IMR-90 (cell line): ENCODE results near the gene PCDH1. TPM values are rescaled to one million over a fixed set of nuclear protein-coding genes. Genes with fewer than 3 reads are reported as not detected.

Experiments used
- ATAC-seq: fragments of 200-7000 bp; cut with Tn5 transposase; 2 replicates; pipeline ENCODE4 v1.9.1; 2020; ENCODE audit warnings: low read depth, mild to moderate bottlenecking, moderate library complexity
- BruUV-seq: library from RNA; stranded (reverse); fragments of 400-500 nt; replicated peaks from 2 replicates; lab custom pipeline; 2021; lab: Mats Ljungman, UMichigan
- CTCF ChIA-PET: fragments of 300-600 bp; formaldehyde crosslinking; extraction: SDS; loops from one replicate; lab custom pipeline; 2021; ENCODE audit warnings: antibody characterized with exemption; lab: Yijun Ruan, JAX
- POLR2A ChIA-PET: fragments of 300-600 bp; sonication (Branson Sonifier 250); formaldehyde crosslinking; loops from one replicate; lab custom pipeline; 2022; ENCODE audit warnings: antibody characterized with exemption; ENCODE audit not compliant: unreplicated experiment; lab: Charles Lee
- DNase-seq: peaks from one replicate; pipeline ENCODE4 v3.0.0; 2013
- H2AFZ ChIP-seq: replicated peaks from 2 replicates; pipeline ENCODE3; 2013; ENCODE audit warnings: low read length, mild to moderate bottlenecking; ENCODE audit not compliant: poor library complexity
- H2AK5ac ChIP-seq: 2 replicates; pipeline ENCODE4 v1.6.1; 2013; ENCODE audit warnings: low read depth, low read length, inconsistent platforms
- H2AK9ac ChIP-seq: replicated peaks from 2 replicates; pipeline ENCODE3; 2013; ENCODE audit warnings: mild to moderate bottlenecking, low read depth, low read length, moderate library complexity; ENCODE audit not compliant: poor library complexity
- H2BK120ac ChIP-seq: 2 replicates; pipeline ENCODE4 v1.6.1; 2013; ENCODE audit warnings: low read depth, low read length, inconsistent platforms
- H2BK15ac ChIP-seq: 3 replicates; pipeline ENCODE4 v1.6.1; 2013; ENCODE audit warnings: low read depth, low read length, inconsistent platforms
- H2BK20ac ChIP-seq: 2 replicates; pipeline ENCODE4 v1.6.1; 2013; ENCODE audit warnings: low read depth, mild to moderate bottlenecking, inconsistent platforms, low read length, moderate library complexity
- H2BK5ac ChIP-seq: 2 replicates; pipeline ENCODE4 v1.6.1; 2013; ENCODE audit warnings: mild to moderate bottlenecking, low read depth, low read length, inconsistent platforms; ENCODE audit not compliant: poor library complexity, severe bottlenecking
- H3K14ac ChIP-seq: replicated peaks from 2 replicates; pipeline ENCODE4 v1.6.1; 2013; ENCODE audit warnings: low read depth, low read length, inconsistent platforms
- H3K18ac ChIP-seq: 2 replicates; pipeline ENCODE4 v1.6.1; 2013; ENCODE audit warnings: low read depth, low read length, control low read depth
- H3K23ac ChIP-seq: 2 replicates; pipeline ENCODE4 v1.6.1; 2013; ENCODE audit warnings: low read depth, low read length, inconsistent platforms
- H3K27ac ChIP-seq: 2 replicates; pipeline ENCODE4 v1.5.1; 2013; ENCODE audit warnings: mild to moderate bottlenecking, control low read depth, low read length; ENCODE audit not compliant: insufficient read depth
- H3K27me3 ChIP-seq: 2 replicates; pipeline ENCODE4 v1.6.1; 2013; ENCODE audit warnings: low read length; ENCODE audit not compliant: control insufficient read depth, insufficient read depth
- H3K36me3 ChIP-seq: 2 replicates; pipeline ENCODE4 v1.6.1; 2013; ENCODE audit warnings: low read length, mixed read lengths; ENCODE audit not compliant: control insufficient read depth, insufficient read depth
- H3K4ac ChIP-seq: 2 replicates; pipeline ENCODE4 v1.6.1; 2013; ENCODE audit warnings: low read depth, low read length, inconsistent platforms
- H3K4me1 ChIP-seq: 2 replicates; pipeline ENCODE4 v1.6.1; 2013; ENCODE audit warnings: low read length, mixed read lengths; ENCODE audit not compliant: control insufficient read depth, insufficient read depth
- H3K4me2 ChIP-seq: 2 replicates; pipeline ENCODE4 v1.6.1; 2013; ENCODE audit warnings: low read depth, mild to moderate bottlenecking, control low read depth, low read length, moderate library complexity
- H3K4me3 ChIP-seq: 2 replicates; pipeline ENCODE4 v1.5.1; 2013; ENCODE audit warnings: low read depth, mild to moderate bottlenecking, control low read depth, low read length, moderate library complexity; ENCODE audit not compliant: insufficient read depth
- H3K56ac ChIP-seq: 2 replicates; pipeline ENCODE4 v1.6.1; 2013; ENCODE audit warnings: low read length, inconsistent platforms; ENCODE audit not compliant: insufficient read depth; ENCODE audit errors: extremely low read depth
- H3K79me1 ChIP-seq, 2 experiments: 2 replicates each; pipeline ENCODE4 v1.6.1; 2013; ENCODE audit warnings: low read length in 2 of 2, inconsistent platforms in 1 of 2, low read depth in 1 of 2
- H3K9ac ChIP-seq: 2 replicates; pipeline ENCODE4 v1.6.1; 2013; ENCODE audit warnings: low read depth, low read length, control low read depth
- H3K9me1 ChIP-seq: 2 replicates; pipeline ENCODE4 v1.6.1; 2013; ENCODE audit warnings: low read length, inconsistent platforms; ENCODE audit not compliant: insufficient read depth
- H3K9me3 ChIP-seq: 2 replicates; pipeline ENCODE4 v1.6.1; 2013; ENCODE audit warnings: low read length; ENCODE audit not compliant: control insufficient read depth, insufficient read depth
- H4K20me1 ChIP-seq: 2 replicates; pipeline ENCODE4 v1.6.1; 2013; ENCODE audit warnings: low read length, inconsistent platforms; ENCODE audit not compliant: insufficient read depth
- H4K5ac ChIP-seq: 2 replicates; pipeline ENCODE4 v1.6.1; 2013; ENCODE audit warnings: mild to moderate bottlenecking, low read depth, low read length, control low read depth
- H4K8ac ChIP-seq, 2 experiments: 2 replicates each; pipeline ENCODE4 v1.6.1; 2013; ENCODE audit warnings: low read depth in 2 of 2, low read length in 2 of 2, control low read depth in 1 of 2, inconsistent platforms in 1 of 2
- H4K91ac ChIP-seq: 2 replicates; pipeline ENCODE4 v1.6.1; 2013; ENCODE audit warnings: low read depth, low read length, inconsistent platforms; ENCODE audit not compliant: insufficient read depth
- BHLHE40 ChIP-seq: fragments of 150-350 bp; IDR thresholded peaks from 2 replicates; pipeline ENCODE4 v1.6.1; 2016; ENCODE audit warnings: mild to moderate bottlenecking, low read depth, low read length
- CEBPB ChIP-seq: IDR thresholded peaks from 2 replicates; pipeline ENCODE4 v1.6.1; 2012; ENCODE audit warnings: low read depth, low read length, improper control_type of control experiment
- CHD1 ChIP-seq: IDR thresholded peaks from 2 replicates; pipeline ENCODE4 v1.6.1; 2012; ENCODE audit warnings: low read depth, low read length, improper control_type of control experiment
- CTCF ChIP-seq: conservative IDR thresholded peaks from 2 replicates; pipeline ENCODE4 v1.5.1; 2012; ENCODE audit warnings: mild to moderate bottlenecking, low read depth, low read length, improper control_type of control experiment
- ELK1 ChIP-seq: fragments of 150-350 bp; IDR thresholded peaks from 2 replicates; pipeline ENCODE4 v1.6.1; 2016; ENCODE audit warnings: low read depth, mild to moderate bottlenecking, low read length, moderate library complexity, borderline replicate concordance
- FOS ChIP-seq: fragments of 150-350 bp; IDR thresholded peaks from 2 replicates; pipeline ENCODE4 v1.6.1; 2016; ENCODE audit warnings: low read depth, low read length
- MAFK ChIP-seq: IDR thresholded peaks from 2 replicates; pipeline ENCODE4 v1.6.1; 2012; ENCODE audit warnings: low read depth, low read length, improper control_type of control experiment
- MAZ ChIP-seq: IDR thresholded peaks from 2 replicates; pipeline ENCODE4 v1.6.1; 2012; ENCODE audit warnings: low read depth, mild to moderate bottlenecking, low read length, improper control_type of control experiment, moderate library complexity, borderline replicate concordance
- MXI1 ChIP-seq: IDR thresholded peaks from 2 replicates; pipeline ENCODE4 v1.6.1; 2012; ENCODE audit warnings: low read depth, mild to moderate bottlenecking, low read length, moderate library complexity, borderline replicate concordance
- NFE2L2 ChIP-seq: fragments of 150-350 bp; IDR thresholded peaks from 2 replicates; pipeline ENCODE4 v1.6.1; 2016; ENCODE audit warnings: low read depth, mild to moderate bottlenecking, low read length
- POLR2A ChIP-seq: IDR thresholded peaks from 2 replicates; pipeline ENCODE4 v1.6.1; 2012; ENCODE audit warnings: mild to moderate bottlenecking, low read depth, low read length
- RAD21 ChIP-seq: IDR thresholded peaks from 2 replicates; pipeline ENCODE4 v1.6.1; 2012; ENCODE audit warnings: low read length, improper control_type of control experiment
- RCOR1 ChIP-seq: IDR thresholded peaks from 2 replicates; pipeline ENCODE4 v1.6.1; 2012; ENCODE audit warnings: mild to moderate bottlenecking, low read length, improper control_type of control experiment; ENCODE audit not compliant: insufficient replicate concordance
- RFX5 ChIP-seq: IDR thresholded peaks from 2 replicates; pipeline ENCODE4 v1.8.0; 2012; ENCODE audit warnings: low read depth, mild to moderate bottlenecking, low read length, moderate library complexity
- SMC3 ChIP-seq: fragments of 150-350 bp; IDR thresholded peaks from 2 replicates; pipeline ENCODE4 v1.6.1; 2016; ENCODE audit warnings: low read depth, mild to moderate bottlenecking, antibody characterized with exemption, low read length, moderate library complexity
- USF2 ChIP-seq: fragments of 150-350 bp; IDR thresholded peaks from 2 replicates; pipeline ENCODE4 v1.6.1; 2017; ENCODE audit warnings: mild to moderate bottlenecking, antibody characterized with exemption, low read length, low read depth
- dilution Hi-C: fragments of 300-500 bp; cut with HindIII; formaldehyde crosslinking; loops from one replicate; pipeline ENCODE4 v1.14.3; 2018; ENCODE audit warnings: low sequenced_read_pairs; ENCODE audit not compliant: unreplicated experiment
- in situ Hi-C: fragments of 300-500 bp; cut with MboI; formaldehyde crosslinking; loops from 3 replicates; pipeline ENCODE4 v1.14.3; 2019; ENCODE audit warnings: low sequenced_read_pairs, inconsistent platforms, mixed read lengths
- intact Hi-C: fragments of 100-400 bp; cut with micrococcal nuclease; formaldehyde crosslinking; loops from 2 replicates; pipeline ENCODE4 v1.10.0; 2022
- polyA plus RNA-seq, 3 experiments: library from polyadenylated mRNA; depleted of rRNA; stranded (reverse); fragments of >200 nt; gene quantifications; 2 replicates each; pipeline ENCODE4 v1.2.3, GENCODE V29; 2012; ENCODE audit warnings: low replicate concordance in 1 of 3
- total RNA-seq: library from RNA; depleted of rRNA; stranded (reverse); fragments of >200 nt; gene quantifications from 2 replicates; pipeline ENCODE4 v1.2.3, GENCODE V29; 2012

PCDH1 gene
- total and polyA plus RNA-seq, 2 of the 4 experiments (the other 2 are of a cell fraction): 0.74 to 0.90 TPM

- in situ Hi-C loops: no loop called here
- Histone ChIP-seq H3K4me2 (no peak overlapping the region), H4K5ac (no peak overlapping the region), H3K4me1 (no peaks in the 10 kb centered on the region), H3K27ac (no peak overlapping the region), H2BK5ac (no peak overlapping the region), H3K9me3 (peaks cover 2% of the 10 kb centered on the region; the same call in 1 of the 2 replicates), H2AK9ac (peak overlapping the region; percentile 65), H2AK5ac (no peak overlapping the region), H3K27me3 (peaks cover 55% of the 10 kb centered on the region), H3K4me3 (no peak overlapping the region), H2AFZ (no peak overlapping the region), H4K91ac (no peak overlapping the region), H3K23ac (no peak overlapping the region; the same call in 1 of the 2 replicates), H4K8ac (no peak overlapping the region), H3K14ac (no peak overlapping the region), H3K79me1 (no peaks in the 10 kb centered on the region), H3K9ac (no peak overlapping the region), H3K9me1 (no peaks in the 10 kb centered on the region), H3K4ac (no peak overlapping the region), H2BK120ac (no peak overlapping the region), H3K18ac (no peak overlapping the region), H3K36me3 (no peaks in the 10 kb centered on the region), H3K56ac (no peak overlapping the region), H4K20me1 (no peaks in the 10 kb centered on the region), H2BK15ac (no peak overlapping the region), H2BK20ac (no peak overlapping the region)
- intact Hi-C loops: no loop called here
- DNase-seq (no peak), ATAC-seq (no peak)
- no peak for TF ChIP-seq MAFK
- no peak for TF ChIP-seq ELK1
- no peak for TF ChIP-seq USF2
- TF ChIP-seq RCOR1: no peak
- no peak for TF ChIP-seq RAD21
- no peak for TF ChIP-seq MAZ
- TF ChIP-seq RFX5: no peak
- no peak for TF ChIP-seq SMC3
- no peak for TF ChIP-seq BHLHE40
- no peak for TF ChIP-seq CTCF
- no peak for TF ChIP-seq MXI1
- no peak for TF ChIP-seq CEBPB
- TF ChIP-seq FOS: no peak
- TF ChIP-seq CHD1: no peak
- TF ChIP-seq NFE2L2: no peak
- TF ChIP-seq POLR2A: no peak
- POLR2A ChIA-PET: no interaction called here
- dilution Hi-C loops: no loop called here
- CTCF ChIA-PET: no interaction called here
- no TSS peak for BruUV-seq
Observed at GRCh38 chr5:141815051-141815795, 63.0 kb downstream of the PCDH1 start.
